Bone marrow (tissue), 2 donors: ENCODE results near the gene TAAR1.
"Not testable (repeated sequence)": the region's sequence is repeated elsewhere in the genome, so short reads cannot be mapped to it uniquely, and the experiment has no call there.

Experiments used
- DNase-seq, 2 donors: peaks; one replicate each; lab custom pipeline; 2025; lab: John Stamatoyannopoulos, UW

Gene TAAR1

GRCh38 chr6:132659082-132659481, at the start of gene TAAR1:
Gene TAAR1, minus strand, starts transcription at chr6:132659182. Its CDS starts 13,179 bp downstream, at chr6:132646003.
- no peak for DNase-seq

- no peak for DNase-seq
These were observed 49.8 kb upstream of the TAAR1 start for GRCh38 chr6:132708771-132709170.

- no peak for DNase-seq
These were observed 49.0 kb upstream of the TAAR1 start for GRCh38 chr6:132708002-132708401.

GRCh38 chr6:132706756-132707155, 47.8 kb upstream of the TAAR1 start:
- DNase-seq: not testable (repeated sequence)

- no peak for DNase-seq
These were observed 45.0 kb upstream of the TAAR1 start for GRCh38 chr6:132703936-132704335.

- no peak for DNase-seq
These were observed 39.6 kb upstream of the TAAR1 start for GRCh38 chr6:132698608-132699007.

- no peak for DNase-seq
These were observed 36.8 kb upstream of the TAAR1 start for GRCh38 chr6:132695773-132696172.

- DNase-seq: no peak
These were observed 34.5 kb upstream of the TAAR1 start for GRCh38 chr6:132693478-132693877.

GRCh38 chr6:132690678-132691077, 31.7 kb upstream of the TAAR1 start:
- no peak for DNase-seq

GRCh38 chr6:132687306-132687705, 28.3 kb upstream of the TAAR1 start:
- no peak for DNase-seq

- no peak for DNase-seq
These were observed 27.5 kb upstream of the TAAR1 start for GRCh38 chr6:132686531-132686930.

GRCh38 chr6:132685009-132685408, 26.0 kb upstream of the TAAR1 start:
- no peak for DNase-seq

GRCh38 chr6:132684272-132684671, 25.3 kb upstream of the TAAR1 start:
- no peak for DNase-seq

- DNase-seq: no peak
These were observed 24.6 kb upstream of the TAAR1 start for GRCh38 chr6:132683543-132683942.

GRCh38 chr6:132679094-132679493, 20.1 kb upstream of the TAAR1 start:
- not testable (repeated sequence) for DNase-seq

GRCh38 chr6:132675749-132676148, 16.8 kb upstream of the TAAR1 start:
- DNase-seq: no peak

- DNase-seq: no peak
These were observed 16.0 kb upstream of the TAAR1 start for GRCh38 chr6:132675002-132675401.

- no peak for DNase-seq
These were observed 14.6 kb upstream of the TAAR1 start for GRCh38 chr6:132673376-132674094.

GRCh38 chr6:132671295-132671694, 12.3 kb upstream of the TAAR1 start:
- no peak for DNase-seq

GRCh38 chr6:132669690-132670291, 10.8 kb upstream of the TAAR1 start:
- peak in 1 of 2 donors; percentile 37 for DNase-seq

GRCh38 chr6:132666118-132666517, 7.1 kb upstream of the TAAR1 start:
- DNase-seq: no peak

- DNase-seq: no peak
These were observed 5.5 kb upstream of the TAAR1 start for GRCh38 chr6:132664309-132665034.

- DNase-seq: no peak
These were observed 4.7 kb upstream of the TAAR1 start for GRCh38 chr6:132663661-132664060.
